ENCODE measurements around the gene THTPA. TPM values are rescaled to one million over a fixed set of nuclear protein-coding genes. Genes with fewer than 3 reads are reported as not detected.
"Not testable (repeated sequence)": the region's sequence is repeated elsewhere in the genome, so short reads cannot be mapped to it uniquely, and the experiment has no call there.

The THTPA gene
- total RNA-seq, 1 donor from 2014 or later = 20.2 TPM

GRCh38 chr14:23582906-23583760 is 27.1 kb downstream of the THTPA start:
- DNase-seq (ENCODE audit: low spot score) = no peak

GRCh38 chr14:23583761-23584526 is 27.9 kb downstream of the THTPA start:
- DNase-seq (ENCODE audit: low spot score) = not testable (repeated sequence)

DNA sequence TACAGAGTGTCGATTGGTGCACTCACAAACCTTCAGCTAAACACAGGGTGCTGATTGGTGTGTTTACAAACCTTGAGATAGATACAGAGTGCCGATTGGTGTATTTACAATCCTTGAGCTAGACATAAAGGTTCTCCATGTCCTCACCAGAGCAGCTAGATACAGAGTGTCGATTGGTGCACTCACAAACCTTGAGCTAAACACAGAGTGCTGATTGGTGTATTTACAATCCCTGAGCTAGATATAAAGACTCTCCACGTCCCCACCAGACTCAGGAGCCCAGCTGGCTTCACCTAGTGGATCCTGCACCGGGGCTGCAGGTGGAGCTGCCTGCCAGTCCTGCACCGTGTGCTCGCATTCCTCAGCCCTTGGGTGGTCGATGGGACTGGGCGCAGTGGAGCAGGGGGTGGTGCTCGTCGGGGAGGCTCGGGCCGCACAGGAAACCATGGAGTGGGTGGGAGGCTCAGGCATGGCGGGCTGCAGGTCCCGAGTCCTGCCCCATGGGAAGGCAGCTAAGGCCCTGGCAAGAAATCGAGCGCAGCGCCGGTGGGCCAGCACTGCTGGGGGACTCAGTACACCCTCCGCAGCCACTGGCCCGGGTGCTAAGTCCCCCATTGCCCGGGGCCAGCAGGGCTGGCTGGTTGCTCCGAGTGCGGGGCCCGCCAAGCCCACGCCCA is 28.6 kb downstream of the THTPA start:
- not testable (repeated sequence) for DNase-seq (ENCODE audit: low spot score)

- DNase-seq (ENCODE audit: low spot score) = peak; percentile 91
Observed at GRCh38 chr14:23588884-23589598, 33.0 kb downstream of the THTPA start.

DNA sequence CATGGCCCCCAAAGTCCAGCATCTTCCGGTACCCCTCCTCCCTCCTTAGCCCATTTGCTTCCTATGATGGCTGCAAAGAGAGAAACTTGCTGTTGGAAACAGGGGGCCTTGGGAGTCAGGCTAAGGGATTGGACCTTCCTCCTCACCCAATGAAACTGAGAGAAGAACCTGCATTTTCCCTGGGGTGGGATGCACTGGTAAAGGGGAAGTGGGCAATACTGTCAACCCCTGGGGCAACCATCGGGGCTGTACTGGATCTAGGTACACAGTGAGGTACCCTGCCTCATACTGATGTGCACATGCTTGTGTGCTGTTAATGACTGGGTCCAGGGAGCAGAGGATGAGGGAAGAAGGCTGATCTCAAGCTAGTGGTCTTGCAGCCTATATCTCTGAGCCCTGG is 33.5 kb downstream of the THTPA start:
- DNase-seq (ENCODE audit: low spot score) = no peak

- no peak for DNase-seq (ENCODE audit: low spot score)
Observed at GRCh38 chr14:23590198-23590597, 34.1 kb downstream of the THTPA start.

DNA sequence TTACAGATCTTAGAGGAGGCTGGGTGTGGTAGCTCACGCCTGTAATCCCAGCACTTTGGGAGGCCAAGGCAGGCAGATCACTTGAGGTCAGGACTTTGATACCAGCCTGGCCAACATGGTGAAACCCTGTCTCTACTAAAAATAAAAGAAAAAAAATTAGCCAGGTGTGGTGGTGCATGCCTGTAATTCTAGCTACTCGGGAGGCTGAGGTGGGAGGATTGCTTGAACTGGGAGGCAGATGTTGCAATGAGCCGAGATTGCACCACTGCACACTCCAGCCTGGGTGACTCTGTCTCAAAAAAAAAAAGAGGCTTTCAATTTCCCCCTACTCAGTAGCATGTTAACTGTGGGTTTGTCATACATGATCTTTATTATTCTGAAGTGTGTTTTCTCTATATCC is 38.1 kb downstream of the THTPA start:
- not testable (repeated sequence) for DNase-seq (ENCODE audit: low spot score)

DNA sequence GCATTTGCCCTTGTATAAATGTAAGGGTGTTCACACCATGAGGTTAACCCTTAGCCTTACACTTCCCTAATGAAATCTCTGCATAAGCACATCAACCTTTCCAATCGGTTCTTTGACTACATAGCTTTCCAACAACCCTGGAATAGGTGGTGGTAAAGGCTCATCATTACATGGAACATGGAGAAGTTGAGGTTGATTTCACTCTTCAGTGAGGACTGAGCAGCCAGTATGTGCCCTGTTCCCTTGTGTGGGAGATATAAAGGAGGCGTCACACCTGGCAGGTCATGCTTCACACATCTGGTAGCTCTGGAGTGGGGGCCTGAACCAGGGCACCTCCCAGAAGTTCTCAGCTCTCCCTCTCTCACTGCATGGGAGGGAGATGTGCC is 44.2 kb downstream of the THTPA start:
- no peak for DNase-seq (ENCODE audit: low spot score)

DNA sequence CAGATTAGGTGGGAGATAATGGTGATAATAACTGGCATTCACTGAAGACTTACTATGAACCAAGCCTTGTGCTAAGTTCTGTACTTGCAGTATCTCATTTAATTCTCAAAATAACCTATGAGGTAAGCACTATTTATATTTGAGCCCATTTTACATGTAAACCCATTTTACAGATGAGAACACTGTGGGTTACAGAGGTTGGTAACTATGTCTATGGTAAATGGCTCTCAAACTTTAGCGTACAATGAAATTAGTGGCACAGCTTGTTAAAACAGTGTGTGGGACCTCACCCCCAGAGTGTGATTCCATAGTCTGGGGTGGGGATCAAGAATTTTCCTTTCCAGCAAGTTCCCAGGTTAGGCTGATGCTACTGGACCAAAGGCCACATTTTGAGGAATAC is 44.7 kb downstream of the THTPA start:
- DNase-seq (ENCODE audit: low spot score) = no peak

GRCh38 chr14:23601424-23601823 is 45.4 kb downstream of the THTPA start:
- DNase-seq (ENCODE audit: low spot score) = no peak

- DNase-seq (ENCODE audit: low spot score) = no peak
Observed at GRCh38 chr14:23601845-23602180, 45.7 kb downstream of the THTPA start.

GRCh38 chr14:23602181-23603095 is 46.4 kb downstream of the THTPA start:
- DNase-seq (ENCODE audit: low spot score) = no peak

DNA sequence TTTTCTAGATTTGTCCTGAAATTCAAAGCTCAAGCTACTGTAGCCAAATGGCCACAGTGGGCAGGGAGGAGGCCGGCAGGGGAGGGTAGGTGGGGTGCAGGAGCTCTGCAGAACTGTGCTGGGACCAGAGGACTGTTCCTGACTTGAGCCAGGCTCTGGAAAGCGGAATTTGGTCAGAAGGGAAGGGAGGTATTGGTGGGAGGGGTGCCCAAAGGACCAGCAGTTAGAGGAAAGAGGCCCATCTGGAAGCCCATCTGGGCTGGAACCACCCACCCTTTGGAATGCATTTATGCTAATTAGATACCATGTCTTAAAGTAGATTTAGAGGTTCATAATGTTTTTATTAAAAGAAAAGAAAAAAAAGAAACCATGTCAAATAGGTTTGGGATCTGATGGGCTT is 47.0 kb downstream of the THTPA start:
- DNase-seq (ENCODE audit: low spot score) = no peak

DNA sequence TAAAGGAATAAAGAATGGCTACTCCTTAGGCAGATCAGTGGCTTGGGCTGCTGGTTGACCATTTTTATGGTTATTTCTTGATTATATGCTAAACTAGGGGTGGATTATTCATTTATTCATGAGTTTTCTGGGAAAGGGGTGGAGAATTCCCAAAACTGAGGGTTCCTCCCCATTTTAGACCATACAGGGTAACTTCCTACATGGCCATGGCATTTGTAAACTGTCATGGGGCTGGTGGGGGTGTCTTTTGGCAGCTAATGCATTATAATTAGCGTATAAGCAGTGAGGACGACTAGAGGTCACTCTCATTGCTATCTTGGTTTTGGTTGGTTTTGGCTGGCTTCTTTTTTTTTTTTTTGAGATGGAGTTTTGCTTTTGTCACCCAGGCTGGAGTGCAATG is 48.1 kb downstream of the THTPA start:
- no peak for DNase-seq (ENCODE audit: low spot score)

DNA sequence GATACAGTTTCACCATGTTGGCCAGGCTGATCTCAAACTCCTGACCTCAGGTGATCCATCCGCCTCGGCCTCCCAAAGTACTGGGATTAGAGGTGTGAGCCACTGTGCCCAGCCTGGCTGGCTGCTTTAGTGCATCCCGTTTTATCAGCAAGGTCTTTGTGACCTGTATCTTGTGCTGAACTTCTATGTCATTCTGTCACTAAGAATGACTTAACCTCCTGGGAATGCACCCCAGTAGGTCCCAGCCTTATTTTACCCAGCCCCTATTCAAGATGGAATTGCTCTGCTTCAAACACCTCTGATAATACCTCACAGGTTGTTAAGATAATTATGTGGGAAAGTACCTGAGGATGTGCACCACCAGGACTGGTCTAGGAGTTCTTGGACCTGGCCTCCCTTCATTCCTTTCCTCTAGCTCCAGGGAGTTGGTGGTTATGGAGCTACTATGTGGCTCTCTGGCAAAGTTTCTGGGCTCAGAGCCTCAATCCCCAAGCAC is 48.7 kb downstream of the THTPA start:
- no peak for DNase-seq (ENCODE audit: low spot score)

DNA sequence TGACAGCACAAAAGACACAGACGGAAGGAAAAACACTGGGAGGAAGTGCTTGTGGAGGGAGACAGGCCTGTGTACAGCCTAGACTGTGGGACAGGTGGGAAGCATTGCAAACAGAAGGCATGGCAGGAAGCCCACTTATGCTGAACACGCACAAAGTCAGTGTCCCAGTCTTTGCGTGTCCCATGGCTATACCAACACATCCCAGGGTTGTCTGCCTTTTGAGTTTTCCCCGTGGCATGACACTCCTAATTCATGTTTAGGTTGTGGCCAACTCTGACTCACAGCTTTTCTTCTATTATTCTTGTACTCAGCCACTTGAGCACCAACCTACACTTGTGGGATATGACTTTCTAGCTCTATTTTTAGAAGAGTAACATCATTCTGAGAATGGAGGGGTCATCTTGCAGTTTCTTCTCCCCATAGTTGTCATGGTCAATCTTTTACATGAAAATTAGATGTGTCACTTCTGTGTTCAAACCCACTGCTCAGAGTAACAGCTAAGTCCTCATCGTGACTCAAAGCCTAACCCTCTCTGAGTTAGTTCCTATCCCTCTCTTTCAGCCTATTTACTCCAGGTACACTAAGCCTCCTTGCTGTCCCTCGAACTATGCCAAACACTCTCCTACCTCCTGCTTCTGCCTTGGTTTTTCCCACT is 50.0 kb downstream of the THTPA start:
- no peak for DNase-seq (ENCODE audit: low spot score)

DNA sequence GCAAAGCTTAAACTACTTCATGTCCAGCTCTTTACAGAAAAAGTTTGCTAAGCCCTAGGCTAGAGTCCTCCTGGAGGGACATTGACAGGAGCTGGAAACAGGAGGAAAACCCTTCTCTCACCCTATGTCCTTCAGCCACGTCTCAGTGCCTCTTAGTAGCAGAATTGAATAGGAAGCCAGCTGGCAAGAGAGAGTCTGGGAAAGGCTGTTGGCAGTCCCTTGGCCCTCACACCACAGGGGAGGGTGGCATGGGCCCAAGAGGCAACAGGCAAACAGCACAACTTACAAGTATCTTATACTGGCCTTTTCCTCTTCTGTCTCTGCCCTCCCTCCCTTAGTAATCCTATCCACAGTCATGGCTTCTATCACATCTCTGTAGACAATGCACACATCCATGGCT is 52.4 kb downstream of the THTPA start:
- no peak for DNase-seq (ENCODE audit: low spot score)

- DNase-seq (ENCODE audit: low spot score) = no peak
Observed at GRCh38 chr14:23609001-23609400, 52.9 kb downstream of the THTPA start.

DNA sequence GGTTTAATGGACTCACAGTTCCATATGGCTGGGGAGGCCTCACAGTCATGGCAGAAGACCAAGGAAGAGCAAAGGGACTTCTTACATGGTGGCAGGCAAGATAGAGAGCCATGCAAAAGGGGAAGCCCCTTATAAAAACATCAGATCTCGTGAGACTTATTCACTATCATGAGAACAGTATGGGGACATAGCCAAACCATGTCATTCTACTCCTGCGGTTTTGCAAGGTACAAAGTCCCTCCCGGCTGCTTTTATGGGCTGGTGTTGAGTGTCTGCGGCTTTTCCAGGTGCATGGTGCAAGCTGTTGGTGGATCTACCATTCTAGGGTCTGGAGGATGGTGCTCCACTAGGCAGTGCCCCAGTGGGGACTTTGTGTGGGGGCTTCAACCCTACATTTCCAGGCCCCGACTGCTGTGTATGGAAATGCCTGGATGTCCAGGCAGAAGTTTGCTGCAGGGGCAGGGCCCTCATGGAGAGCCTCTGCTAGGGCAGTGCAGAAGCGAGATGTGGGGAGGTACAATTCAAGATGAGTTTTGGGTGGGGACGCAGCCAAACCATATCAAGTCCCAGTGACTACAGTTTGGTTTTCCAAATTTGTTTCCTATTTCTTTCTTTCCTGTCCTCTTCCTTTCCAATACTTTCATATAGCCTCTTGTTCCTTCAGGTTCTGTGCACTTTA is 53.5 kb downstream of the THTPA start:
- not testable (repeated sequence) for DNase-seq (ENCODE audit: low spot score)

Data from ureter (tissue), 1 donor.